Stimulated activated CD4-positive, alpha-beta T cell treated with anti-CD3 and anti-CD28 coated beads, Interleukin-1b, Interleukin-23, amount 100 ng/mL, for 48 hours (primary cell): ENCODE measurements around the gene CAPN15.

Experiments used
- DNase-seq: peaks from one replicate; pipeline ENCODE4 v3.0.0-alpha.2; 2020

The CAPN15 gene

GRCh38 chr16:548586-548985 is 21.1 kb downstream of the CAPN15 start:
- no peak for DNase-seq

- no peak for DNase-seq
Observed at GRCh38 chr16:549544-550263, 22.2 kb downstream of the CAPN15 start.

- DNase-seq: no peak
Observed at GRCh38 chr16:551210-551609, 23.7 kb downstream of the CAPN15 start.

DNA sequence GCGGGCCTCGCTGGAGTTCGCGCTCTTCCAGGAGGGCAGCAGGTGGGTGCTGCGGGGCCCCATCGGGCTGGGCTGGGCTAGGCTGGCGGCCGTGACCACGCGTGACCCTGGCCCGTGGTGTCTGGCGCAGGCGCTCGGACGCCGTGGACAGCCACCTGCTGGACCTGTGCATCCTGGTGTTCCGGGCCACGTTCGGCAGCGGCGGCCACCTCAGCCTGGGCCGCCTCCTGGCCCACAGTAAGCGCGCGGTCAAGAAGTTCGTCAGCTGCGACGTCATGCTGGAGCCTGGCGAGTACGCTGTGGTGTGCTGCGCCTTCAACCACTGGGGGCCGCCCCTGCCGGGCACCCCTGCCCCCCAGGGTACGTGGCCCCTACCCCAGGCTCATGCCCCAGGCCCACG is 24.7 kb downstream of the CAPN15 start:
- DNase-seq: no peak

DNA sequence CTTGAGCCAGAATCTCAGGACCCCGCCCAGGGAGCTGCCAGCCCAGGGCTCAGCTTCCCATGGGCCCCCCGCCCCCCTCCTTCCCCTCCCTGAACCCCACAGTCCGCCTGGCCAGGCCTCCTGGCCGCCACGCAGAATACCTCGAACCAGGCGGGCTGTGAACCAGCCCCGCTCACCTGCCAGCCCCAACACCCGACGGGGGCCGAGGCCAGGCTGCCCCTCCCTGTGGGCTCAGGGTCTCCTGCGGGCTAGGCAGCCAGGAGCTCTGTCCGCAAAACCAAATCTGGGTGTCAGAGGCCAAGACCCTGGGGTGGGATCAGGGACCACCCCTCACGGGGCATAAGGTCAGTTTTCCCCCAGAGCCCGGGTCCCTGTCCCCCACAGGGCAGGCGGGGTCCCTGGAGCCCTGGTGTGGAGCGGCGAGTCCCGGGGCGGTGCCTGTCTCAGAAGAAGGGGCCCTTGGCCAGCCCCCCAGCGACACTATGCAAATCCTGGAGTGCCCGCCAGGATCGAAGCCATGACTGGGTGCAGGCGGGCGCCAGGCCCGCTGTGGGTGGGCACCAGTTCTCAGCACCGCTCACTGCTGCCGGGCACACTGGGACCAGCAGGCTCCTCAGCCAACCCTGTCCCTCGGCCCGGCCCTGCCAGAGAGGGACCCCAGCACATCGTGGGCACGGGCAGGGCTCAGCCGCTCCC is 26.2 kb downstream of the CAPN15 start:
- DNase-seq: no peak

DNA sequence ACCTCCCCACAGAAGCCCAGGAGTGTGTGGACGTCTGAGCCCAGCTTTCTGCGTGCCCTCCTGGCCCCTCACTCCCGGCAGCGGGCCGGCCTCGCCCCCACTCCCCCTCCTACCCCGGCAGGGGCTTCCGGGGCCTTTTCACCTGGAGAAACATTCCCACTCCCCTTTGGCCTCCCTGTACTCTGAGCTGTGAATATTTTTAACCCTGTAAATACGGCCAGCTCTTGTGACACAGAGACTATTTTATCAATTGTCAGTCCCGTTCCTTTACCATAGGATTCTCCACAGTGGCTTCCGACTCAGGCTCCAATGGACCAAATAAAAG is 26.7 kb downstream of the CAPN15 start:
- DNase-seq: no peak

DNA sequence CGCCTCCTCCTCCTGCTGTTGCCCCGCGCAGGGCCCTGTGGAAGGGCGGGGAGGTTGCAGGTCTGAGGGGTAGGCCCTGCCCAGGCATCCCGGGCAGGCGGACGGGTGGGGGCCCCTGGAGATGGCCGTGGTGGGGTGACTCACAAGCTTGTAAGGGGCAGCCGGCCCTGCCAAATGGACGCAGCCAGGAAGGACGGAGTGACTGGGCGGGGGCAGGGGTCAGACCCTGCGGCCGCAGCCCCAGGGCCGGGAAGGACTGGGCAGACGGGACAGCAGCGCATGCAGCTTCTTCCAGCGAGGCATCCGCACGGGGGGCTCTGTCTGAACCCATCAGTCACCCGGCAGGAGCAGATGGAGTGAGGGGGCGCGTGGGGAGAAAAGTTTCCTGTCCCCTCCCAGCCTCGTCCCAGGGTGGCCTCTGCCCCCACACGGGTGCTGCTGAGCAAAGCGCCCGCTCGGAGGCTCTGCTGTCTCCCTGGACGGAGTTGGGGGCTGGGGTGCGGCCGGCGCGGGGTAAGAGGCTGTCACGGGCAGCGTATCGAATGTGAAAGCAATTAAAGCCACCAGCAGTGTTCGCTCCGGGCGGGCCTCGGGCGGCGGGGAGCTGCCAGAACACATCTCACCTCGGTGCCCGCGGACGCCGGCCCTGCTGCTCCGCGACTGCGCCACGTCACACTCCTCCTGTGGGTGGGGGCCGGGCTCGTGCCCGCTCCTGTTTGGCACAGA is 27.3 kb downstream of the CAPN15 start:
- DNase-seq: no peak

DNA sequence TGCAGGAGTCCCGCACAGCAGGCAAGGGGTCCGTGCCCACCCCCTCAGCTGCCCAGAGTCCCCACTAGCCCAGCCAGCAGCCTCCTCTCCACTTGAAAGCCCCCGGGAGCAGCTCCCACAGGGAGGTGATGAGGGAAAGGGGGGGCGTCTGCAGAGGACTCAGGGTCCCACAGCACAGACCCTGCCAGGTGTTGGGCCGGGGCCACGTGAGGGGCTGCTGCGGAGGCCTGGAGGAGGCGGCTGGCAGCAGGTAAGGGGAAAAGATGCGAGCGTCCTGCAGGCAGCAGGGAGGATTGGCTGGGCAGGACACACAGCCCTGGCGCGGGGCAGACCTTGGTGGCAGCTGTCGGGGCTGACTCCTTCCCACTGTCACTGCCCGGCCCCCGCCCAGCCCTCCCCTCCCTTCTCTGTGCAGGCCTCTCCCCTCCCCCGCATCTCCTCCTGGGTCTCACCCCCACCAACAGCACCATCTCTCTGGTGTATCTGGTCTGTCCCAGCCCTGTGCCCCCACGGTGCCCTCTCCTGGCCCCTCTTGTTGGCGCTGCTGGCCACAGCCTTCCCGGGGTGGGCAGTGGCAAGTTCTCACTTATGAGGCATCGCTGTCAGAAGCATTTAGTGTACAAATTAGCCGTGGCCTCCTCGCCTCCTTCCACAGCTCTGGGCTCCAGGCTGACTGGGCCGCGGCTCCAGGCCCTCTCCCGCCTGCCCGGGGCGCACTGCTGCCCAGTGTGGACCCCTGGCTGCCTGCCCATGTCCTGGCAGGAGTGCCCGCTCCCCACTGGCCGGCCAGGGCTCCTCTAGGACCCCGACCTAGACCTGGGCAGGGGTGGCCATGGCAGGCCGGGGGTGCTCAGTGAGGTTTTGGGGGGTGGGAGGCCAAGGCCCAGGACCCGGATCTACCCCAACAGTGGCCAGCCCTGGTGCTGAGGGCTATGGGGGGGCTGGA is 28.3 kb downstream of the CAPN15 start:
- no peak for DNase-seq

DNA sequence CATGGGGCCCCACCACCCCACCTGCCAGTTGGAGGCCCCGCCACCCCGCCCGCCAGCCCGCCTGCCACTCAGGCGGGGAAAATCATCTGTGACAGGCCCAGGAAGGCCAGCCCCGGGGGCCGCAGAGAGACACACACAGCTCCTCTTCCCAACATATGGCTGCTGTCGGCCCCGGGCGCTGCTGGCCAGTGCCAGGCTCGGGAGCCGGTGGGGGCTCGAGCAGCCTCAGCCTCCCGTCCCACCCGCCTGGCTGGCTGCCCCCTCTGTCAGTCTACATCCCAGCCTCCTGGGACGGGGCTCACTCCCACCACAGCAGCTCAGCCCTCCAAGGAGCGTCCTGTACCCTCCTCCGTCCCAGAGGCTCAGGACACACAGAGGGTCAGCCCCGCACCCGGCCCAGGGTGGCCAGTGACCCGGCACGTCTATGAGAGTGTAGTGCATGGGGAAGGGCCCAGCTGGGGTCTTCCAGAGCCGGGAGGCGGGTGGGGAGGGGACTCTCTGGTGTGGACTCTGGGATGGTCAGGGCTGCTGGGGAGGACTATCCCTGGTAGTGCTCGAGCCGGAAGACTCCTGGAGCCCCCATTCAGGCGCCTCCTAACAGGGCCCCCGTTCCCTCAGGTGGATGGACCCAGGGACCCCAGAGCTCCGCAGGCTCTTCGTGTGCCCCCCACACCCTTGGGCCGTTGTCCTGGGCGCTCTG is 29.1 kb downstream of the CAPN15 start:
- no peak for DNase-seq

- no peak for DNase-seq
Observed at GRCh38 chr16:557463-558297, 30.2 kb downstream of the CAPN15 start.

- no peak for DNase-seq
Observed at GRCh38 chr16:558298-559020, 30.9 kb downstream of the CAPN15 start.

DNA sequence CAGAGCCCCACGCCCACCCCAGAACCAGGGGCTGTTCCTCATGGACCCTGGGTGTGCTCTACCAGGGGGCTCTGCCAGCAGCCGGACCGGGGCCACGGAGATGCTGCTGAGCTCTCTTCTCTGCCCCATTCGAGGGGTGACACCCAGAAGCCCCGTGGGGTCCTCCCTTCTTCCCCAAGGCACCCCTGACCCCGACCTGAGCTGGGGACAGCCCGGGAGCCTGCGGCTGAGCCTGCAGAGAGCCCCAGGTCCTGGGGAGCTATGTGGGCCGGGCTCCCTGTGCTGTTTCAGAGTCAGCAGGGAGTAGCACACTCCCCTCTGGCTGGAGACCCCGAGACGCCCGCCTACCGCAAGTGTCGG is 31.5 kb downstream of the CAPN15 start:
- DNase-seq: no peak

DNA sequence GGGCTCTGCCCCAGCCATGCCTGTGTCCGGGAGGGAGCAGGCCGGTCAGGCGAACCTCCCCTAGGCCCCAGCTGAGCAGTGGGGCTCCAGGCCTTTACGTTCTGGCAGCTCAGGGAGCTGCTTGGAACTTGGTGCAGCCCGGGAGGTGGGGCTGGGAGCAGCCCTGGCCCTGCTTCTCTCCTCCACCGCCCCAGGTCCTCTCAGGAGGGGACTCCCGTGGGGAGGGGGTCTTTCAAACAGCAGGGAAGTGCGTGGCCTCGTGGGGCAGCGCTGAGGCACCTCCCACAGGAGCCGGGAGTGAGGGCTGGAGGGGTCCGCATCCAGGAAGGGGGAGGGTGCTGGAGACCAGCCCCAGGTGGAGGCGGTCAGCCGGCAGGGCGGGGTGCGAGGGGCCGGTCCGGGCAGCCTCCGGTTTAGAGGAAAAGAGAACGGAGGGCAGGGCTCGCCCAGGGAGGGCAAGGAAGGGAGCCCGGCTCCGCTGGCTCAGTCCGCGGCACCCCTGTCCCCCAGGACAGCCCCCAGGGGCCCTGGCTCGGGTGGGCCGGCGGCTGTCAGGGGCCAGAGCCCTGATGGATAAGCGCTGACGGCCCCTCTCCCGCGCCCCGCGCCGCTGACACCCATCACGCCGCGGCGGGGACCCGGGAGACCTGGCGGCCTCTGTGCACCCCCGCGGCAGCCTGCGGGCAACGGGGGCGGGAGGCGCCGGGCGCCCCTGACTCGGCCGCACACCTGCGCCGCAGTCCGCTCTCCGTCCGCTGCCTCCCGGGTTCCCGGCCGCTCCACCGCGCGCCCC is 32.1 kb downstream of the CAPN15 start:
- DNase-seq: no peak

- no peak for DNase-seq
Observed at GRCh38 chr16:560204-560700, 32.7 kb downstream of the CAPN15 start, which contains the start of gene PRR35. Gene PRR35, plus strand, starts transcription at chr16:560394. Its CDS starts 2,901 bp downstream, at chr16:563295.

DNA sequence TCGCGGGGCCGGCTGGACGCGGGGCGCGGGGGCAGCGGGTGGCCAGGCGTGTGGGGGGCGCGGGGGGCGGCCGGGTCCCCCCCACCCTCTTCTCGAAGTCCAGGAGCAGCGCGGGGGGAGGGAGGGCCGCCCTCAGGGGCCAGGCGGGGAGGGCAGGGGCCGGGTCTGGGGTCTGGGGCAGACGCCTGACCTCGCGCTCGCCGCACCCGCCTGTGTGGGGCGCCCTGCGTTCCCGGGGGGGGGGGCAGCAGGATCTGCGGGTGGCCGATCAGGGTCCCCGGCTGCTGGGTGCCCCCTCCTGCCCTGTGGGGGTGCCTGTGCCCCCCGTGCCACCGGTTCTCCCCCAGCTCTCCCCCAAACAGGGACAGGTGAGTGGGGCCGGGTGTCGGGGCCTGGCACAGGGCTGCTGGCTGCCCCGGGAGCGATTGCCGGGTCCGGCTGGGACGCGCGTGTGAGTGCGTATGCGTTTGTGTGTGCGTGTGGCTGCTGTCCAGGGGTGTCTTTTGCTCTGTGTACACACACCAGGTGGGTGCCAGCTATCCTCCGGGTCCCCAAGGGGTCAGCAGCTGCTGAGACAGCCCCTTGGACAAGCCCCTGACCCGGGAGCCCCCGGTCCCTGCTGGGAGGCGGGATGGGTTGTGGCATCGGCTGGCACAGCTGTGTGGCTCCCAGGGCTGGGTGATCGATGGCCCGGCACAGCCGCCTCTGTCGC is 33.3 kb downstream of the CAPN15 start:
- no peak for DNase-seq

DNA sequence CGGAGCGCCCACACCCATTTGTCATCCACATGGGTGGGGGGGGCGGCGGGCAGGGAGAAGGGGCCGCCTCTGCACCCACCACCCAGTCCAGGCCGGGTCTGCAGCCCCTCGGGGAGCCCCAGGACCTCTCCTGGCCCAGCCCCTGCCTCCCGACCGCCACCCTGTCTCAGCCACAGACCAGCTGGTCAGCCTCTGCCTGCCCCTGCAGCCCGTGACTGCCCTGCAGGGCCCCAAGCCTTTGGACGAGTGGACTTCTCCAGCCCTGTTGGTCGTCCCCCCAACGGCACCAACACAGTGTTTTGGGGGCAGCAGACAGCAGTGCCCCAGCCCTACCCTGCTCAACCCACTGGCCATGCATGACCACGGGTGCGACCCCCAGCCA is 33.9 kb downstream of the CAPN15 start:
- no peak for DNase-seq

- DNase-seq: no peak
Observed at GRCh38 chr16:561957-562938, 34.7 kb downstream of the CAPN15 start.
